PC-3 (cell line): ENCODE results near the gene RAB23. TPM values are rescaled to one million over a fixed set of nuclear protein-coding genes. Genes with fewer than 3 reads are reported as not detected.
"Not testable (repeated sequence)": the region's sequence is repeated elsewhere in the genome, so short reads cannot be mapped to it uniquely, and the experiment has no call there.

Experiments used
- ATAC-seq: fragments of 200-7000 bp; cut with Tn5 transposase; 2 replicates; pipeline ENCODE4 v1.9.1; 2020; ENCODE audit warnings: mild to moderate bottlenecking, moderate library complexity
- BruUV-seq: library from RNA; stranded (reverse); fragments of 400-500 nt; replicated peaks from 2 replicates; lab custom pipeline; 2021; lab: Mats Ljungman, UMichigan
- CTCF ChIA-PET: fragments of 300-600 bp; sonication (Branson Sonifier 250); formaldehyde crosslinking; loops from one replicate; lab custom pipeline; 2022; ENCODE audit warnings: antibody characterized with exemption; lab: Charles Lee
- POLR2A ChIA-PET: fragments of 300-600 bp; sonication (Branson Sonifier 250); formaldehyde crosslinking; loops from one replicate; lab custom pipeline; 2022; ENCODE audit warnings: antibody characterized with exemption; ENCODE audit not compliant: unreplicated experiment; lab: Charles Lee
- DNase-seq: peaks from one replicate; pipeline ENCODE4 v3.0.0-alpha.2; 2015
- H2AFZ ChIP-seq: fragments of 300-600 bp; sonication (generic); 2 replicates; pipeline ENCODE4 v1.6.0; 2016; ENCODE audit warnings: antibody characterized with exemption, low read length
- H3F3A ChIP-seq: fragments of 300-600 bp; sonication (generic); one replicate; pipeline ENCODE4 v1.6.0; 2017; ENCODE audit warnings: antibody characterized with exemption, low read length, control low read depth, mild to moderate bottlenecking; ENCODE audit not compliant: unreplicated experiment
- H3K27ac ChIP-seq: fragments of 300-600 bp; sonication (generic); 2 replicates; pipeline ENCODE4 v1.5.1; 2016; ENCODE audit warnings: mild to moderate bottlenecking, low read length
- H3K27me3 ChIP-seq: fragments of 300-600 bp; sonication (generic); 2 replicates; pipeline ENCODE4 v1.6.1; 2016; ENCODE audit warnings: low read length, mixed read lengths
- H3K36me3 ChIP-seq: fragments of 300-600 bp; sonication (generic); 2 replicates; pipeline ENCODE4 v1.6.1; 2016; ENCODE audit warnings: low read depth, mixed run types, low read length, mixed read lengths
- H3K4me1 ChIP-seq: fragments of 300-600 bp; sonication (generic); 2 replicates; pipeline ENCODE4 v1.5.1; 2016; ENCODE audit warnings: low read length; ENCODE audit not compliant: insufficient read depth
- H3K4me2 ChIP-seq: fragments of 300-600 bp; sonication (generic); 2 replicates; pipeline ENCODE4 v1.6.0; 2016; ENCODE audit warnings: low read length
- H3K4me3 ChIP-seq: fragments of 300-600 bp; sonication (generic); 2 replicates; pipeline ENCODE4 v1.5.1; 2016; ENCODE audit warnings: mild to moderate bottlenecking, low read length, mixed read lengths
- H3K79me2 ChIP-seq: fragments of 300-600 bp; sonication (generic); 2 replicates; pipeline ENCODE4 v1.6.1; 2017; ENCODE audit warnings: low read length, mixed read lengths
- H3K9ac ChIP-seq: fragments of 300-600 bp; sonication (generic); 2 replicates; pipeline ENCODE4 v1.6.0; 2016; ENCODE audit warnings: mild to moderate bottlenecking, low read length
- H3K9me2 ChIP-seq: fragments of 300-600 bp; sonication (generic); replicated peaks from 2 replicates; pipeline ENCODE4 v1.6.1; 2016; ENCODE audit warnings: mixed run types, low read length, mixed read lengths
- H3K9me3 ChIP-seq: fragments of 300-600 bp; sonication (generic); 2 replicates; pipeline ENCODE4 v1.6.1; 2016; ENCODE audit warnings: low read length, mixed read lengths
- H4K20me1 ChIP-seq: fragments of 300-600 bp; sonication (generic); 2 replicates; pipeline ENCODE4 v1.6.1; 2016; ENCODE audit warnings: low read length, mixed read lengths
- CTCF ChIP-seq: fragments of 300-600 bp; sonication (generic); conservative IDR thresholded peaks from 2 replicates; pipeline ENCODE4 v1.5.1; 2017; ENCODE audit warnings: antibody characterized with exemption, low read depth, mild to moderate bottlenecking, low read length
- EZH2 ChIP-seq: fragments of 300-600 bp; sonication (generic); IDR thresholded peaks from one replicate; pipeline ENCODE4 v1.6.1; 2017; ENCODE audit warnings: antibody characterized with exemption, mild to moderate bottlenecking, low read length; ENCODE audit not compliant: unreplicated experiment
- EZH2phosphoT487 ChIP-seq: fragments of 300-600 bp; sonication (generic); IDR thresholded peaks from 2 replicates; pipeline ENCODE4 v1.6.1; 2018; ENCODE audit warnings: mild to moderate bottlenecking, antibody characterized with exemption, low read length, borderline replicate concordance
- intact Hi-C: fragments of 100-400 bp; cut with micrococcal nuclease; formaldehyde crosslinking; loops from 2 replicates; pipeline ENCODE4 v1.9.0; 2023
- total RNA-seq: library from RNA; depleted of rRNA; stranded (reverse); fragments of >200 nt; gene quantifications from 2 replicates; pipeline ENCODE4 v1.2.3, GENCODE V29; 2014

RAB23 gene
- total RNA-seq, 1 experiment from 2014 or later: 11.2 TPM

GRCh38 chr6:57243954-57244353 lies 21.8 kb upstream of the RAB23 start:
- no peaks in the 10 kb centered on the region for H3K27me3 ChIP-seq
- H3K9ac ChIP-seq: no peak overlapping the region
- H3K27ac ChIP-seq: no peak overlapping the region
- H4K20me1 ChIP-seq: no peaks in the 10 kb centered on the region
- H3K4me2 ChIP-seq: no peak overlapping the region
- H3K4me1 ChIP-seq: peaks cover 18% of the 10 kb centered on the region
- no peaks in the 10 kb centered on the region for H3K9me2 ChIP-seq
- H3K36me3 ChIP-seq: no peaks in the 10 kb centered on the region
- no peaks in the 10 kb centered on the region for H3K9me3 ChIP-seq
- H3K4me3 ChIP-seq: no peak overlapping the region
- intact Hi-C loops: loop anchor here (2.0 kb wide), 1 partner anchor 15 kb away; no protein-coding TSS in a partner anchor
- H2AFZ ChIP-seq: no peak overlapping the region
- TF ChIP-seq CTCF (no peak), EZH2 (no peak), EZH2phosphoT487 (no peak)
- no peaks in the 10 kb centered on the region for H3K79me2 ChIP-seq
- DNase-seq (no peak), ATAC-seq (no peak)
- no peaks in the 10 kb centered on the region for H3F3A ChIP-seq
- BruUV-seq: no TSS peak
- POLR2A ChIA-PET: no interaction called here
- CTCF ChIA-PET: interaction anchor here (0.6 kb wide), 1 partner anchor 9 kb away, joined by 3 read pairs; no protein-coding TSS in a partner anchor

GRCh38 chr6:57243526-57243925 lies 21.4 kb upstream of the RAB23 start:
- BruUV-seq, H3F3A ChIP-seq, H3K36me3 ChIP-seq, H3K9me2 ChIP-seq, H2AFZ ChIP-seq, H3K27me3 ChIP-seq, CTCF ChIA-PET, H3K4me2 ChIP-seq, H3K9ac ChIP-seq, H3K9me3 ChIP-seq, DNase-seq, H4K20me1 ChIP-seq, ATAC-seq, H3K4me3 ChIP-seq, H3K27ac ChIP-seq, POLR2A ChIA-PET, H3K79me2 ChIP-seq: not testable (repeated sequence)
- intact Hi-C loops: loop anchor here (2.0 kb wide), 1 partner anchor 15 kb away; no protein-coding TSS in a partner anchor
- peaks cover 18% of the 10 kb centered on the region for H3K4me1 ChIP-seq

GRCh38 chr6:57242505-57242904 lies 20.4 kb upstream of the RAB23 start:
- ChIA-PET POLR2A (no interaction called here), CTCF (no interaction called here)
- peak; percentile 66 for DNase-seq
- Histone ChIP-seq H3K79me2 (no peaks in the 10 kb centered on the region), H3K9me3 (no peaks in the 10 kb centered on the region), H3K27me3 (no peaks in the 10 kb centered on the region), H3K4me3 (no peak overlapping the region), H3F3A (no peaks in the 10 kb centered on the region), H3K36me3 (no peaks in the 10 kb centered on the region), H3K9ac (no peak overlapping the region; the same call in 1 of the 2 replicates), H2AFZ (no peak overlapping the region), H3K4me2 (peak overlapping the region; percentile 8; the same call in 1 of the 2 replicates), H4K20me1 (no peaks in the 10 kb centered on the region), H3K4me1 (peaks cover 18% of the 10 kb centered on the region), H3K9me2 (no peaks in the 10 kb centered on the region), H3K27ac (peak overlapping the region; percentile 38)
- BruUV-seq: no TSS peak
- ATAC-seq: peak; percentile 90
- TF ChIP-seq EZH2phosphoT487 (no peak), EZH2 (no peak), CTCF (no peak)
- intact Hi-C loops: loop anchor here (1.0 to 2.0 kb wide), 2 partner anchors 14 to 26 kb away; no protein-coding TSS in a partner anchor
